Suprapubic skin (tissue), 3 donors: Measurements from ENCODE around the gene TMEM54.

Experiments
- POLR2A ChIP-seq, 2 donors: fragments of 450-650 bp; IDR thresholded peaks; one replicate each; pipeline ENCODE4 v1.6.1; 2017; ENCODE audit warnings: antibody characterized with exemption in 2 of 2, mild to moderate bottlenecking in 2 of 2, moderate library complexity in 2 of 2
- TF ChIP-seq, protein P1 (sequence below), 2 donors: fragments of 200-600 bp in 1 of 2; fragments of 450-650 bp in 1 of 2; sonication (generic) in 1 of 2; IDR thresholded peaks; one replicate each; pipeline ENCODE4 v1.5.1; 2016 to 2019; ENCODE audit warnings: antibody characterized with exemption in 2 of 2, mild to moderate bottlenecking in 1 of 2, moderate library complexity in 1 of 2

DNA sequence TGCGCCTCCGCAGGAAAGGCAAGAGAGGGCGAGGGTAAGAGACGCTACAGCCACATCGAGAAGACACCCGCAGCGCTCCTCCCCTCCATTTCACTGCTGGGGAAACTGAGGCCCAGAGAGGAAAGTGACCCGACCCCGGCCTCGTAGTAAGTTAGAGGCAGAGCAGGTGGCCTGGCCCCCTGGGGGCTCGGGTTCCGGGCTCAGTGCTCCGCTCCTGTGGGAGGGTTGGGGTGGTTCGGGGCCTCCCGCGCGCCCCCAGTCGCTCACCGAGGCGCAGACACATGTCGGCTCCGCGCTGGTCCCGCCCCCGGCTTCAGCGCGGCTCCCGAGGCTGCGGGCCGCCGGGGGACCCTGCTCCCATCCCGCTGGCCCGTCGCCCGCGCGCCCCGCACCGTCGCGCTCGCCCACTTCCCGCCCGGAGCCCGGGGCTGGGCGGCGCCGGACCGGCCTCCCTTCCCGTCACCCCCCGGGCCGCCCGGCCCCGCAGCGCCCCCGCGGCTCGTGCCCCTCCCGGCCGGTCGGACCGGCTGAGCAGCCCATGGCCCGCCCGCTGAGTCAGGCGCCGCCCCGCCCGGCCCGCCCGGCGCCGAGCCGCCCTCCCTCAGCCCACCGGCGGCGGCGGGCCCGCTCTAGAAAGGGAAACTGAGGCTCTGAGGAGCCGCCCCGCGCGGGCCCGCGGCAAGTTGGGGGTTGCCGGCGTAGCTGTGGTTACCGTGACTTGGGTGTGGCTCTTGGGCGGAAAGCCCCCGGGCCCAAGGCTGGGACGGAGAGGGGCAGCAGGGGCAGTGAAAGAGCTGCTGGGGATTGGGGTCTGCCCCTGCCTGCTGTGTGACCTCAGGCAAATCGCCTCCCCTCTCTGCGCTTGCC, at the start of gene TMEM54:
- TF ChIP-seq POLR2A (IDR thresholded peaks at IDR 0.05) = no peak
- TF ChIP-seq, protein P1, sequence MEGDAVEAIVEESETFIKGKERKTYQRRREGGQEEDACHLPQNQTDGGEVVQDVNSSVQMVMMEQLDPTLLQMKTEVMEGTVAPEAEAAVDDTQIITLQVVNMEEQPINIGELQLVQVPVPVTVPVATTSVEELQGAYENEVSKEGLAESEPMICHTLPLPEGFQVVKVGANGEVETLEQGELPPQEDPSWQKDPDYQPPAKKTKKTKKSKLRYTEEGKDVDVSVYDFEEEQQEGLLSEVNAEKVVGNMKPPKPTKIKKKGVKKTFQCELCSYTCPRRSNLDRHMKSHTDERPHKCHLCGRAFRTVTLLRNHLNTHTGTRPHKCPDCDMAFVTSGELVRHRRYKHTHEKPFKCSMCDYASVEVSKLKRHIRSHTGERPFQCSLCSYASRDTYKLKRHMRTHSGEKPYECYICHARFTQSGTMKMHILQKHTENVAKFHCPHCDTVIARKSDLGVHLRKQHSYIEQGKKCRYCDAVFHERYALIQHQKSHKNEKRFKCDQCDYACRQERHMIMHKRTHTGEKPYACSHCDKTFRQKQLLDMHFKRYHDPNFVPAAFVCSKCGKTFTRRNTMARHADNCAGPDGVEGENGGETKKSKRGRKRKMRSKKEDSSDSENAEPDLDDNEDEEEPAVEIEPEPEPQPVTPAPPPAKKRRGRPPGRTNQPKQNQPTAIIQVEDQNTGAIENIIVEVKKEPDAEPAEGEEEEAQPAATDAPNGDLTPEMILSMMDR (IDR thresholded peaks at IDR 0.05) = no peak
